A549 (cell line): ENCODE measurements around the gene IPPK. TPM values are rescaled to one million over a fixed set of nuclear protein-coding genes. Genes with fewer than 3 reads are reported as not detected.

Experiments used
- ATAC-seq, 2 experiments: fragments of 200-7000 bp in 1 of 2; fragments of >200 bp in 1 of 2; cut with Nextera tagmentation in 1 of 2; cut with Tn5 transposase in 1 of 2; 3 replicates each; pipeline versions ENCODE4 v1.8.0 to v1.9.1; 2018 to 2020; ENCODE audit warnings: mild to moderate bottlenecking in 1 of 2, moderate library complexity in 1 of 2
- CTCF ChIA-PET: fragments of 300-600 bp; sonication (Branson Sonifier 250); formaldehyde crosslinking; extraction: SDS; loops from one replicate; lab custom pipeline; 2021; ENCODE audit warnings: antibody characterized with exemption, inconsistent platforms; lab: Yijun Ruan, JAX
- POLR2A ChIA-PET: fragments of 350-600 bp; formaldehyde crosslinking; extraction: SDS; loops from one replicate; lab custom pipeline; 2021; ENCODE audit warnings: antibody characterized with exemption, inconsistent platforms; lab: Yijun Ruan, JAX
- DNase-seq, 2 experiments: peaks; one replicate each; pipeline versions ENCODE4 v3.0.0 to v3.0.0-alpha.2; 2011 to 2016; ENCODE audit warnings: low read depth in 1 of 2, low spot score in 1 of 2
- FAIRE-seq: peaks from 2 replicates; lab custom pipeline; 2011; peaks lifted over from hg19 to GRCh38; lab: Jason Lieb, UNC
- H3K27ac ChIP-seq, 2 experiments: fragments of >200 bp; sonication (Bioruptor Twin); formaldehyde crosslinking; 3 replicates each; pipeline ENCODE4 v1.5.1; 2016 to 2017
- H3K4me1 ChIP-seq: fragments of >200 bp; sonication (Bioruptor Twin); formaldehyde crosslinking; 3 replicates; pipeline ENCODE4 v1.6.1; 2016
- H3K4me2 ChIP-seq: fragments of >200 bp; sonication (Bioruptor Twin); formaldehyde crosslinking; 3 replicates; pipeline ENCODE4 v1.6.1; 2016
- H3K4me3 ChIP-seq: fragments of >200 bp; sonication (Bioruptor Twin); formaldehyde crosslinking; 3 replicates; pipeline ENCODE4 v1.5.1; 2016
- H3K9me3 ChIP-seq: fragments of >200 bp; sonication (Bioruptor Twin); formaldehyde crosslinking; 3 replicates; pipeline ENCODE4 v1.6.1; 2016
- CEBPB ChIP-seq, 2 experiments: fragments of >200 bp in 1 of 2; sonication (Bioruptor Twin) in 1 of 2; formaldehyde crosslinking in 1 of 2; IDR thresholded peaks; 2 replicates each; pipeline ENCODE4 v1.6.1; 2012 to 2016
- E2F6 ChIP-seq: IDR thresholded peaks from 2 replicates; pipeline ENCODE4 v1.6.1; 2012; ENCODE audit warnings: low read depth, borderline replicate concordance
- EHMT2 ChIP-seq: fragments of 200-600 bp; sonication (generic); IDR thresholded peaks from 2 replicates; pipeline ENCODE4 v1.6.1; 2016; ENCODE audit warnings: antibody characterized with exemption, low read depth, mild to moderate bottlenecking, moderate library complexity
- ELK1 ChIP-seq: fragments of 150-350 bp; IDR thresholded peaks from 2 replicates; pipeline ENCODE4 v1.6.1; 2014; ENCODE audit warnings: low read depth, mild to moderate bottlenecking, low read length
- HOXB13 ChIP-seq: fragments of 250-450 bp; sonication (Bioruptor Pico); IDR thresholded peaks from 2 replicates; pipeline ENCODE4 v1.5.0; 2020; ENCODE audit warnings: low read depth, mild to moderate bottlenecking, moderate library complexity
- JUN ChIP-seq, 2 experiments: fragments of >200 bp; sonication (Bioruptor Twin); formaldehyde crosslinking; IDR thresholded peaks; 2 replicates in 1 of 2; 3 replicates in 1 of 2; pipeline ENCODE4 v1.6.1; 2016 to 2017
- NFE2L2 ChIP-seq: fragments of 150-350 bp; conservative IDR thresholded peaks from 2 replicates; pipeline ENCODE4 v1.6.1; 2014; ENCODE audit warnings: low read length
- NPAS2 ChIP-seq: fragments of 250-450 bp; sonication (Bioruptor Pico); IDR thresholded peaks from 2 replicates; pipeline ENCODE4 v1.8.0; 2022; ENCODE audit warnings: mild to moderate bottlenecking, moderate library complexity, borderline replicate concordance
- NR3C1 ChIP-seq: fragments of >200 bp; sonication (Bioruptor Twin); formaldehyde crosslinking; IDR thresholded peaks from 3 replicates; pipeline ENCODE4 v1.6.1; 2017
- PHF8 ChIP-seq: fragments of 200-600 bp; sonication (generic); IDR thresholded peaks from 2 replicates; pipeline ENCODE4 v1.6.1; 2016; ENCODE audit warnings: low read depth, mild to moderate bottlenecking, antibody characterized with exemption, moderate library complexity, borderline replicate concordance
- RCOR1 ChIP-seq: fragments of 150-350 bp; IDR thresholded peaks from 2 replicates; pipeline ENCODE4 v1.6.1; 2014; ENCODE audit warnings: antibody characterized with exemption, low read length, low read depth
- TP53 ChIP-seq: fragments of 250-450 bp; sonication (Bioruptor Pico); IDR thresholded peaks from 2 replicates; pipeline ENCODE4 v1.5.0; 2021; ENCODE audit warnings: mild to moderate bottlenecking, moderate library complexity
- ZC3H11A ChIP-seq: fragments of 450-650 bp; IDR thresholded peaks from 2 replicates; pipeline ENCODE4 v1.6.1; 2014; ENCODE audit warnings: antibody characterized with exemption, mild to moderate bottlenecking
- ZFP36 ChIP-seq: fragments of 450-650 bp; IDR thresholded peaks from 2 replicates; pipeline ENCODE4 v1.6.1; 2014; ENCODE audit warnings: borderline replicate concordance; ENCODE audit not compliant: partially characterized antibody
- WGBS: methylation state at CpG from one replicate; pipeline ENCODE4 v1.1.6; 2017; ENCODE audit errors: missing lambda C conversion rate; 5-methylcytosine and 5-hydroxymethylcytosine counted together
- polyA plus RNA-seq, 4 experiments: library from polyadenylated mRNA; depleted of rRNA in 3 of 4; stranded (reverse); fragments of >200 nt; fragmentation: RNase III in 1 of 4; extraction: RNeasy Plus Mini Kit Qiagen cat#74134 plus additional on column Dnase treatment in 1 of 4; gene quantifications; 2 replicates in 3 of 4; 3 replicates in 1 of 4; pipeline ENCODE4 v1.2.3, GENCODE V29; 2011 to 2017
- TF ChIP-seq, protein P1 (sequence below): fragments of 250-450 bp; sonication (Bioruptor Pico); IDR thresholded peaks from 2 replicates; pipeline ENCODE4 v1.5.0; 2021; ENCODE audit warnings: mild to moderate bottlenecking, moderate library complexity, borderline replicate concordance
- TF ChIP-seq, protein P2 (sequence below): fragments of >200 bp; sonication (Bioruptor Twin); formaldehyde crosslinking; IDR thresholded peaks from 3 replicates; pipeline ENCODE4 v1.5.1; 2016

The IPPK gene
- polyA plus RNA-seq, 2 of the 4 experiments (the other 2 are of a cell fraction), result 12.2 to 20.0 TPM

GRCh38 chr9:92564982-92565381 lies 104.9 kb downstream of the IPPK start:
- TF ChIP-seq, protein P1, sequence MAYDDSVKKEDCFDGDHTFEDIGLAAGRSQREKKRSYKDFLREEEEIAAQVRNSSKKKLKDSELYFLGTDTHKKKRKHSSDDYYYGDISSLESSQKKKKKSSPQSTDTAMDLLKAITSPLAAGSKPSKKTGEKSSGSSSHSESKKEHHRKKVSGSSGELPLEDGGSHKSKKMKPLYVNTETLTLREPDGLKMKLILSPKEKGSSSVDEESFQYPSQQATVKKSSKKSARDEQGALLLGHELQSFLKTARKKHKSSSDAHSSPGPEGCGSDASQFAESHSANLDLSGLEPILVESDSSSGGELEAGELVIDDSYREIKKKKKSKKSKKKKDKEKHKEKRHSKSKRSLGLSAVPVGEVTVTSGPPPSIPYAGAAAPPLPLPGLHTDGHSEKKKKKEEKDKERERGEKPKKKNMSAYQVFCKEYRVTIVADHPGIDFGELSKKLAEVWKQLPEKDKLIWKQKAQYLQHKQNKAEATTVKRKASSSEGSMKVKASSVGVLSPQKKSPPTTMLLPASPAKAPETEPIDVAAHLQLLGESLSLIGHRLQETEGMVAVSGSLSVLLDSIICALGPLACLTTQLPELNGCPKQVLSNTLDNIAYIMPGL (CRISPR knock-in tag), result no peak
- TF ChIP-seq CEBPB (IDR thresholded peaks at IDR 0.05) (no peak), EHMT2 (no peak), RCOR1 (no peak), ZC3H11A (no peak), ZFP36 (no peak), PHF8 (no peak), HOXB13 (CRISPR knock-in tag) (no peak), NFE2L2 (no peak), ELK1 (no peak), TP53 (CRISPR knock-in tag) (no peak), E2F6 (no peak), JUN (IDR thresholded peaks at IDR 0.05) (no peak), NR3C1 (no peak), NPAS2 (no peak)
- Histone ChIP-seq H3K4me1 (no peaks in the 10 kb centered on the region), H3K4me2 (no peak overlapping the region), H3K27ac (no peak overlapping the region), H3K4me3 (no peak overlapping the region), H3K9me3 (no peaks in the 10 kb centered on the region)
- DNase-seq, result no peak
- CTCF ChIA-PET, result no interaction called here
- POLR2A ChIA-PET, result no interaction called here
- FAIRE-seq, result no peak
- 76% methylated on average over 2 of the region's 2 CpGs for WGBS
- no peak for ATAC-seq

- DNase-seq (no peak), FAIRE-seq (no peak), ATAC-seq (no peak)
- ChIA-PET POLR2A (no interaction called here), CTCF (no interaction called here)
- H3K4me3 ChIP-seq, result no peak overlapping the region
- no peak overlapping the region for H3K4me2 ChIP-seq
- no peak overlapping the region for H3K27ac ChIP-seq
- no peaks in the 10 kb centered on the region for H3K9me3 ChIP-seq
- TF ChIP-seq, protein P2, sequence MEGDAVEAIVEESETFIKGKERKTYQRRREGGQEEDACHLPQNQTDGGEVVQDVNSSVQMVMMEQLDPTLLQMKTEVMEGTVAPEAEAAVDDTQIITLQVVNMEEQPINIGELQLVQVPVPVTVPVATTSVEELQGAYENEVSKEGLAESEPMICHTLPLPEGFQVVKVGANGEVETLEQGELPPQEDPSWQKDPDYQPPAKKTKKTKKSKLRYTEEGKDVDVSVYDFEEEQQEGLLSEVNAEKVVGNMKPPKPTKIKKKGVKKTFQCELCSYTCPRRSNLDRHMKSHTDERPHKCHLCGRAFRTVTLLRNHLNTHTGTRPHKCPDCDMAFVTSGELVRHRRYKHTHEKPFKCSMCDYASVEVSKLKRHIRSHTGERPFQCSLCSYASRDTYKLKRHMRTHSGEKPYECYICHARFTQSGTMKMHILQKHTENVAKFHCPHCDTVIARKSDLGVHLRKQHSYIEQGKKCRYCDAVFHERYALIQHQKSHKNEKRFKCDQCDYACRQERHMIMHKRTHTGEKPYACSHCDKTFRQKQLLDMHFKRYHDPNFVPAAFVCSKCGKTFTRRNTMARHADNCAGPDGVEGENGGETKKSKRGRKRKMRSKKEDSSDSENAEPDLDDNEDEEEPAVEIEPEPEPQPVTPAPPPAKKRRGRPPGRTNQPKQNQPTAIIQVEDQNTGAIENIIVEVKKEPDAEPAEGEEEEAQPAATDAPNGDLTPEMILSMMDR, result no peak
- TF ChIP-seq RCOR1, result no peak
- no peaks in the 10 kb centered on the region for H3K4me1 ChIP-seq
These were observed 105.4 kb downstream of the IPPK start for GRCh38 chr9:92564504-92564903.

Other genes with a start within 250 kb of the IPPK start
- gene OMD, start 245.7 kb downstream of the IPPK start, polyA plus RNA-seq (2011; rRNA removed), result not detected in 2 replicates
- gene OMD, start 245.7 kb downstream of the IPPK start, polyA plus RNA-seq (2017; fragmentation: RNase III; extraction: RNeasy Plus Mini Kit Qiagen cat#74134 plus additional on column Dnase treatment), result not detected in 3 replicates
- gene ASPN, start 187.6 kb downstream of the IPPK start, polyA plus RNA-seq (2011; rRNA removed), result not detected in 2 replicates
- not detected in 3 replicates for gene ASPN, start 187.6 kb downstream of the IPPK start, polyA plus RNA-seq (2017; fragmentation: RNase III; extraction: RNeasy Plus Mini Kit Qiagen cat#74134 plus additional on column Dnase treatment)
- gene ECM2, start 134.1 kb downstream of the IPPK start, polyA plus RNA-seq (2011; rRNA removed), result 0.21 and 0.43 TPM in 2 replicates
- 0.25 to 0.41 TPM (median 0.35 TPM) in 3 replicates for gene ECM2, start 134.1 kb downstream of the IPPK start, polyA plus RNA-seq (2017; fragmentation: RNase III; extraction: RNeasy Plus Mini Kit Qiagen cat#74134 plus additional on column Dnase treatment)
- gene BICD2, start 94.7 kb upstream of the IPPK start, polyA plus RNA-seq (2011; rRNA removed), result 10.2 and 11.6 TPM in 2 replicates
- 24.7 to 26.7 TPM (median 26.1 TPM) in 3 replicates for gene BICD2, start 94.7 kb upstream of the IPPK start, polyA plus RNA-seq (2017; fragmentation: RNase III; extraction: RNeasy Plus Mini Kit Qiagen cat#74134 plus additional on column Dnase treatment)
- gene ZNF484, start 207.9 kb upstream of the IPPK start, polyA plus RNA-seq (2011; rRNA removed), result 4.8 and 5.6 TPM in 2 replicates
- gene ZNF484, start 207.9 kb upstream of the IPPK start, polyA plus RNA-seq (2017; fragmentation: RNase III; extraction: RNeasy Plus Mini Kit Qiagen cat#74134 plus additional on column Dnase treatment), result 2.3 to 2.6 TPM (median 2.4 TPM) in 3 replicates